Measurements from ENCODE around the gene KIFC3. TPM values are rescaled to one million over a fixed set of nuclear protein-coding genes. Genes with fewer than 3 reads are reported as not detected.

The KIFC3 gene
- total and polyA plus RNA-seq, 2 of the 8 experiments (the other 6 are each of a cell fraction or from before 2014, with no cell fraction given) = 2.1 to 7.1 TPM

DNA sequence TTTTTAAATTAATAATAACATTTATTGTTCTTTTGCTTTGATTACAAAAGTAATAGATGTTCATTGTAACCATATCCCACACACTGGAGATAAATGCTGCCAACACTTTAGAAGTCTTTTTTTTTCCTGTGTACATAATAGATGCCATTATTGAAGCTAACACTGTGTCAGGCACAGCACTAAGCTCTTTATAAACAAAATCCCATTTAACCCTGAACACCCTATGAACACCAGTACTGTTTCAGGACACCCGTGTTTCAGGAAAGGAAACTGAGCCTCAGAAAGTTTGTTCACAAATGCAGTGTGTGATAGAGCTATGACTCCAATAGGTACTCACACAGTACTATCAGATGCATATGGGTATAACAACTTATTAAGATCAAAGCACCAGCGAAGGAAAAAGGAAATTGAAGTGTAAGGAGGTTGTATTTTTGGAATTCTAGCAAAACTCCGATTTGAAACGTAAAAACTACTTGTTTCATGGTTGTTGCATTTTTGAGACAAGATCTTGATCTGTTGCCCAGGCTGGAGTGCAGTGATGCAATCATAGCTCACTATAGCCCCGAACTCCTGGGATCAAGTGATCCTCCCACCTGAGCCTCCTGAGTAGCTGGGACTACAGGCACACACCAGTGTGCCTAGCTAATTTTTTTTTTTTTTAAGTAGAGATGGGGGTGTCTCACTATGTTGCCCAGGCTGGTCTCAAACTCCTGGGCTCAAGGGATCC is 2.0 kb upstream of the KIFC3 start (continued):
- TF ChIP-seq EP300 (IDR thresholded peaks at IDR 0.05; ENCODE audit: borderline replicate concordance in 1 of 2, low read depth in 2 of 2, low read length in 2 of 2) (no peak), RXRA (IDR thresholded peaks at IDR 0.05; ENCODE audit: insufficient read depth, low read depth, low read length) (no peak), SIRT6 (IDR thresholded peaks at IDR 0.05; ENCODE audit: low read length) (no peak), POLR2A (IDR thresholded peaks at IDR 0.05; ENCODE audit: control extremely low read depth in 1 of 2, low read depth in 2 of 2, low read length in 2 of 2) (no peak), HDAC6 (IDR thresholded peaks at IDR 0.05; ENCODE audit: low read depth, low read length) (no peak), CHD2 (IDR thresholded peaks at IDR 0.05; ENCODE audit: low read length) (no peak)
- TF ChIP-seq, protein P1, sequence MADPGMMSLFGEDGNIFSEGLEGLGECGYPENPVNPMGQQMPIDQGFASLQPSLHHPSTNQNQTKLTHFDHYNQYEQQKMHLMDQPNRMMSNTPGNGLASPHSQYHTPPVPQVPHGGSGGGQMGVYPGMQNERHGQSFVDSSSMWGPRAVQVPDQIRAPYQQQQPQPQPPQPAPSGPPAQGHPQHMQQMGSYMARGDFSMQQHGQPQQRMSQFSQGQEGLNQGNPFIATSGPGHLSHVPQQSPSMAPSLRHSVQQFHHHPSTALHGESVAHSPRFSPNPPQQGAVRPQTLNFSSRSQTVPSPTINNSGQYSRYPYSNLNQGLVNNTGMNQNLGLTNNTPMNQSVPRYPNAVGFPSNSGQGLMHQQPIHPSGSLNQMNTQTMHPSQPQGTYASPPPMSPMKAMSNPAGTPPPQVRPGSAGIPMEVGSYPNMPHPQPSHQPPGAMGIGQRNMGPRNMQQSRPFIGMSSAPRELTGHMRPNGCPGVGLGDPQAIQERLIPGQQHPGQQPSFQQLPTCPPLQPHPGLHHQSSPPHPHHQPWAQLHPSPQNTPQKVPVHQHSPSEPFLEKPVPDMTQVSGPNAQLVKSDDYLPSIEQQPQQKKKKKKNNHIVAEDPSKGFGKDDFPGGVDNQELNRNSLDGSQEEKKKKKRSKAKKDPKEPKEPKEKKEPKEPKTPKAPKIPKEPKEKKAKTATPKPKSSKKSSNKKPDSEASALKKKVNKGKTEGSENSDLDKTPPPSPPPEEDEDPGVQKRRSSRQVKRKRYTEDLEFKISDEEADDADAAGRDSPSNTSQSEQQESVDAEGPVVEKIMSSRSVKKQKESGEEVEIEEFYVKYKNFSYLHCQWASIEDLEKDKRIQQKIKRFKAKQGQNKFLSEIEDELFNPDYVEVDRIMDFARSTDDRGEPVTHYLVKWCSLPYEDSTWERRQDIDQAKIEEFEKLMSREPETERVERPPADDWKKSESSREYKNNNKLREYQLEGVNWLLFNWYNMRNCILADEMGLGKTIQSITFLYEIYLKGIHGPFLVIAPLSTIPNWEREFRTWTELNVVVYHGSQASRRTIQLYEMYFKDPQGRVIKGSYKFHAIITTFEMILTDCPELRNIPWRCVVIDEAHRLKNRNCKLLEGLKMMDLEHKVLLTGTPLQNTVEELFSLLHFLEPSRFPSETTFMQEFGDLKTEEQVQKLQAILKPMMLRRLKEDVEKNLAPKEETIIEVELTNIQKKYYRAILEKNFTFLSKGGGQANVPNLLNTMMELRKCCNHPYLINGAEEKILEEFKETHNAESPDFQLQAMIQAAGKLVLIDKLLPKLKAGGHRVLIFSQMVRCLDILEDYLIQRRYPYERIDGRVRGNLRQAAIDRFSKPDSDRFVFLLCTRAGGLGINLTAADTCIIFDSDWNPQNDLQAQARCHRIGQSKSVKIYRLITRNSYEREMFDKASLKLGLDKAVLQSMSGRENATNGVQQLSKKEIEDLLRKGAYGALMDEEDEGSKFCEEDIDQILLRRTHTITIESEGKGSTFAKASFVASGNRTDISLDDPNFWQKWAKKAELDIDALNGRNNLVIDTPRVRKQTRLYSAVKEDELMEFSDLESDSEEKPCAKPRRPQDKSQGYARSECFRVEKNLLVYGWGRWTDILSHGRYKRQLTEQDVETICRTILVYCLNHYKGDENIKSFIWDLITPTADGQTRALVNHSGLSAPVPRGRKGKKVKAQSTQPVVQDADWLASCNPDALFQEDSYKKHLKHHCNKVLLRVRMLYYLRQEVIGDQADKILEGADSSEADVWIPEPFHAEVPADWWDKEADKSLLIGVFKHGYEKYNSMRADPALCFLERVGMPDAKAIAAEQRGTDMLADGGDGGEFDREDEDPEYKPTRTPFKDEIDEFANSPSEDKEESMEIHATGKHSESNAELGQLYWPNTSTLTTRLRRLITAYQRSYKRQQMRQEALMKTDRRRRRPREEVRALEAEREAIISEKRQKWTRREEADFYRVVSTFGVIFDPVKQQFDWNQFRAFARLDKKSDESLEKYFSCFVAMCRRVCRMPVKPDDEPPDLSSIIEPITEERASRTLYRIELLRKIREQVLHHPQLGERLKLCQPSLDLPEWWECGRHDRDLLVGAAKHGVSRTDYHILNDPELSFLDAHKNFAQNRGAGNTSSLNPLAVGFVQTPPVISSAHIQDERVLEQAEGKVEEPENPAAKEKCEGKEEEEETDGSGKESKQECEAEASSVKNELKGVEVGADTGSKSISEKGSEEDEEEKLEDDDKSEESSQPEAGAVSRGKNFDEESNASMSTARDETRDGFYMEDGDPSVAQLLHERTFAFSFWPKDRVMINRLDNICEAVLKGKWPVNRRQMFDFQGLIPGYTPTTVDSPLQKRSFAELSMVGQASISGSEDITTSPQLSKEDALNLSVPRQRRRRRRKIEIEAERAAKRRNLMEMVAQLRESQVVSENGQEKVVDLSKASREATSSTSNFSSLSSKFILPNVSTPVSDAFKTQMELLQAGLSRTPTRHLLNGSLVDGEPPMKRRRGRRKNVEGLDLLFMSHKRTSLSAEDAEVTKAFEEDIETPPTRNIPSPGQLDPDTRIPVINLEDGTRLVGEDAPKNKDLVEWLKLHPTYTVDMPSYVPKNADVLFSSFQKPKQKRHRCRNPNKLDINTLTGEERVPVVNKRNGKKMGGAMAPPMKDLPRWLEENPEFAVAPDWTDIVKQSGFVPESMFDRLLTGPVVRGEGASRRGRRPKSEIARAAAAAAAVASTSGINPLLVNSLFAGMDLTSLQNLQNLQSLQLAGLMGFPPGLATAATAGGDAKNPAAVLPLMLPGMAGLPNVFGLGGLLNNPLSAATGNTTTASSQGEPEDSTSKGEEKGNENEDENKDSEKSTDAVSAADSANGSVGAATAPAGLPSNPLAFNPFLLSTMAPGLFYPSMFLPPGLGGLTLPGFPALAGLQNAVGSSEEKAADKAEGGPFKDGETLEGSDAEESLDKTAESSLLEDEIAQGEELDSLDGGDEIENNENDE (IDR thresholded peaks at IDR 0.05; ENCODE audit: insufficient replicate concordance, low read length) = no peak
